ENCODE results near the gene CENPC.

DNA sequence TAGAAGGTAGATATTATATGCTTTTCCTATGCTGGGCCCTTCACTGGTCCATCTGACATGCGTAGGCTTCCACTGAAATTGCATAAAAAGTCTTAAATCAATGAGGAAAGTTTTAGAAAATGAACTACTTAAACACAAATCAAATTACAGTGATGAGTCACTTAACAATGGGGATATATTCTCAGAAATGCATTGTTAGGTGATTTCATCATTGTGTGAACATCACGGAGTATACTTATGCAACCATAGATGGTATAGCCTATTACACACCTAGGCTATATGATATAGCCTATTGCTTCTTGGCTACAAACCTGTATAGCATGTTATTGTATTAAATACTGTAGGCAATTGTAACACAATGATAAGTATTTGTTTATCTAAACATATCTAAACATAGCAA is 23.5 kb upstream of the CENPC start:
- TF ChIP-seq EZH2 (optimal IDR thresholded peaks at IDR 0.05; ENCODE audit: low read depth, low read length) (no peak), CTCF (IDR thresholded peaks at IDR 0.05; ENCODE audit: low read length) (no peak), EZH2phosphoT487 (IDR thresholded peaks at IDR 0.05; ENCODE audit: low read length) (no peak)

Data from MM.1S (cell line).